GM23338 (cell line): ENCODE data around the gene MT4. TPM values are rescaled to one million over a fixed set of nuclear protein-coding genes. Genes with fewer than 3 reads are reported as not detected.
A peak's percentile ranks its signal among the peaks of the same experiment; 100 is the strongest.

Experiments
- ATAC-seq: fragments of 200-7000 bp; cut with Tn5 transposase; 3 replicates; pipeline ENCODE4 v1.9.1; 2020
- DNase-seq: peaks from one replicate; pipeline ENCODE4 v3.0.0-alpha.2; 2015; ENCODE audit warnings: low spot score
- H2AFZ ChIP-seq: fragments of 200-600 bp; sonication (generic); 2 replicates; pipeline ENCODE4 v1.8.0; 2016; ENCODE audit warnings: antibody characterized with exemption, mild to moderate bottlenecking, moderate library complexity
- H3F3A ChIP-seq: fragments of 200-600 bp; sonication (generic); replicated peaks from 2 replicates; pipeline ENCODE4 v1.8.0; 2017; ENCODE audit warnings: antibody characterized with exemption, mixed run types, low read depth
- H3K27ac ChIP-seq: fragments of 200-600 bp; sonication (generic); 2 replicates; pipeline ENCODE4 v1.6.1; 2016; ENCODE audit warnings: low read depth
- H3K27me3 ChIP-seq: fragments of 200-600 bp; sonication (generic); 2 replicates; pipeline ENCODE4 v1.8.0; 2016; ENCODE audit warnings: mild to moderate bottlenecking, mixed run types, moderate library complexity; ENCODE audit not compliant: insufficient read depth
- H3K36me3 ChIP-seq: fragments of 200-600 bp; sonication (generic); 2 replicates; pipeline ENCODE4 v1.8.0; 2016; ENCODE audit warnings: mild to moderate bottlenecking; ENCODE audit not compliant: insufficient read depth
- H3K4me1 ChIP-seq: fragments of 200-600 bp; sonication (generic); 2 replicates; pipeline ENCODE4 v1.8.0; 2016; ENCODE audit warnings: mild to moderate bottlenecking, moderate library complexity; ENCODE audit not compliant: insufficient read depth
- H3K4me2 ChIP-seq: fragments of 200-600 bp; sonication (generic); 2 replicates; pipeline ENCODE4 v1.7.1; 2017; ENCODE audit warnings: mixed run types
- H3K4me3 ChIP-seq: fragments of 200-600 bp; sonication (generic); 2 replicates; pipeline ENCODE4 v1.6.1; 2016; ENCODE audit warnings: mixed run types
- H3K79me2 ChIP-seq: fragments of 200-600 bp; sonication (generic); replicated peaks from 2 replicates; pipeline ENCODE4 v1.8.0; 2017; ENCODE audit warnings: mild to moderate bottlenecking; ENCODE audit not compliant: insufficient read depth
- H3K9me2 ChIP-seq: fragments of 200-600 bp; sonication (generic); 2 replicates; pipeline ENCODE4 v1.8.0; 2017; ENCODE audit not compliant: insufficient read depth
- H4K20me1 ChIP-seq: fragments of 200-600 bp; sonication (generic); replicated peaks from 2 replicates; pipeline ENCODE4 v1.8.0; 2017; ENCODE audit warnings: mild to moderate bottlenecking; ENCODE audit not compliant: insufficient read depth
- H3K27ac Mint-ChIP-seq: 2 replicates; pipeline ENCODE4 v1.8.0; 2020; ENCODE audit warnings: inconsistent platforms, mild to moderate bottlenecking, moderate library complexity, mixed read lengths
- H3K27me3 Mint-ChIP-seq: 3 replicates; pipeline ENCODE4 v1.8.0; 2022; ENCODE audit warnings: low read depth, mild to moderate bottlenecking, moderate library complexity, mixed read lengths, inconsistent platforms; ENCODE audit not compliant: insufficient read depth, poor library complexity
- H3K36me3 Mint-ChIP-seq: 3 replicates; pipeline ENCODE4 v1.8.0; 2021; ENCODE audit warnings: low read depth, mild to moderate bottlenecking, inconsistent platforms, moderate library complexity, mixed read lengths
- H3K4me1 Mint-ChIP-seq: 3 replicates; pipeline ENCODE4 v1.8.0; 2020; ENCODE audit warnings: mild to moderate bottlenecking, inconsistent platforms, mixed read lengths
- H3K4me3 Mint-ChIP-seq: 3 replicates; pipeline ENCODE4 v1.8.0; 2021; ENCODE audit warnings: moderate library complexity, mild to moderate bottlenecking, inconsistent platforms, mixed read lengths
- H3K9me3 Mint-ChIP-seq: 3 replicates; pipeline ENCODE4 v1.8.0; 2020; ENCODE audit warnings: moderate library complexity, mild to moderate bottlenecking, inconsistent platforms, mixed read lengths
- CREB1 ChIP-seq: fragments of 250-450 bp; sonication (Bioruptor Pico); IDR thresholded peaks from 2 replicates; pipeline ENCODE4 v1.5.0; 2020; ENCODE audit warnings: low read depth, mild to moderate bottlenecking, moderate library complexity
- CTCF ChIP-seq, 2 experiments: fragments of 200-600 bp in 1 of 2; sonication (generic) in 1 of 2; conservative IDR thresholded peaks; 2 replicates each; pipeline versions ENCODE4 v1.5.1 to v1.6.1; 2016 to 2017; ENCODE audit warnings: antibody characterized with exemption in 2 of 2, low read depth in 2 of 2, mild to moderate bottlenecking in 2 of 2, moderate library complexity in 1 of 2
- EZH2 ChIP-seq: fragments of 200-600 bp; sonication (generic); IDR thresholded peaks from one replicate; pipeline ENCODE4 v1.8.0; 2017; ENCODE audit warnings: antibody characterized with exemption, mild to moderate bottlenecking, low read depth; ENCODE audit not compliant: unreplicated experiment
- EZH2phosphoT487 ChIP-seq: fragments of 200-600 bp; sonication (generic); IDR thresholded peaks from one replicate; pipeline ENCODE4 v1.8.1; 2018; ENCODE audit warnings: antibody characterized with exemption; ENCODE audit not compliant: unreplicated experiment
- JUNB ChIP-seq: IDR thresholded peaks from one replicate; pipeline ENCODE4 v1.6.1; 2016; ENCODE audit warnings: antibody characterized with exemption; ENCODE audit not compliant: unreplicated experiment
- ZNF331 ChIP-seq: fragments of 250-450 bp; sonication (Bioruptor Pico); IDR thresholded peaks from 2 replicates; pipeline ENCODE4 v1.5.0; 2020; ENCODE audit warnings: low read depth, mild to moderate bottlenecking, moderate library complexity
- polyA plus RNA-seq: library from polyadenylated mRNA; unstranded; fragments of >200 nt; fragmentation: Nextera tagmentation; extraction: Ambion mirVana; gene quantifications from 2 replicates; pipeline ENCODE4 v1.2.1, GENCODE V29; 2016
- total RNA-seq: library from RNA; depleted of rRNA; stranded (reverse); fragments of >200 nt; shearing (Covaris generic); gene quantifications from 2 replicates; pipeline ENCODE4 v1.2.3, GENCODE V29; 2014
- TF ChIP-seq, protein P1 (sequence below): IDR thresholded peaks from one replicate; pipeline ENCODE4 v1.6.1; 2018; ENCODE audit warnings: antibody characterized with exemption; ENCODE audit not compliant: unreplicated experiment

The MT4 gene
- total and polyA plus RNA-seq, 2 experiments from 2014 or later, result not detected

DNA sequence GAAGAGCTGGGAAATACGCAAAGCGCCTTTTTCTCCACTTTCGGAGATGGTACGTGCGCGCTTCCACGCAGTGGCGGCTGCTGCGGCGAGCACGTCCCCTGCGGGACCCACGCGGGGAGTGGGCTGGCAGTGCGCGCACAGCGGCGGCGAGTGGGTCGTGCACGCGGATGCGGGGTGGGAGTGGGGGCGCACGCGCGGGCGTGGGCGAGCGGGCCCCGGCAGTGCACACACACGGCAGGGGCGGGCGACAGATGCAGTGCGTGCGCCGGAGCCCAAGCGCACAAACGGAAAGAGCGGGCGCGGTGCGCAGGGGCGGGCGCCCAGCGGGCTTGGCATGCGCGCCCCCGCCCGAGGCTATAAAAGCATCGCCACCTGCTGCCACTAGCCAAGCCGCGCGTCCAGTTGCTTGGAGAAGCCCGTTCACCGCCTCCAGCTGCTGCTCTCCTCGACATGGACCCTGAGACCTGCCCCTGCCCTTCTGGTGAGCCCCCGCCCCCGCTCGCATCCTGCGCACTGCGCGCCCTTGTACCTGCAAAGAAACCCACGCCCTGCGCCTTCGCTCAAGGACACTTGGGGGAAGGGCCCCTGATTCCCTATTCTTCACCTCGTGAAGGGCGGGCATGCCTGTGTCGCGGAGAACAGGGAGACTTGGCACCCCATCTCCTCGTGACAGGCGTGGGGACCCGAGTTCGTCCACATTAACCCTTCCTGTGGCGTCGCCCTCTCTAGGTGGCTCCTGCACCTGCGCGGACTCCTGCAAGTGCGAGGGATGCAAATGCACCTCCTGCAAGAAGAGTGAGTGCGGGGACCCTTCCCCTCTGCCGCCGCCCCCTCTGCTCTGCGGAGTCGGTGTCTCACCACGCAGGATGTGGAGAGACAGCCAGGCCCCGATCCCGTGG, 24.5 kb downstream of the MT4 start, which contains the start of gene MT3:
Gene MT3 (plus strand): TSS at position 388 of the 899 bp plus-strand sequence. CDS start 63 bp downstream, at position 451.
- TF ChIP-seq EZH2phosphoT487, result no peak
- TF ChIP-seq EZH2, result peak; percentile 17
- peak in 1 of 2 experiments; percentile 17; a peak in 1 of 4 replicates for TF ChIP-seq CTCF (conservative IDR thresholded peaks at IDR 0.05; ENCODE audit: low read depth in 2 of 2)
- Histone ChIP-seq H4K20me1 (no peaks in the 10 kb centered on the region), H3K27ac (no peak within 1 kb of the TSS), H3K79me2 (no peaks in the 10 kb centered on the region), H3K4me2 (peak within 1 kb of the TSS; percentile 96), H2AFZ (peak within 1 kb of the TSS; percentile 99), H3K4me1 (no peaks in the 10 kb centered on the region), H3K27me3 (peaks cover 72% of the 10 kb centered on the region), H3K4me3 (peak within 1 kb of the TSS; percentile 71), H3K36me3 (no peaks in the 10 kb centered on the region), H3F3A (no peaks in the 10 kb centered on the region), H3K9me2 (no peaks in the 10 kb centered on the region)
- peak; percentile 93 for ATAC-seq
- Mint-ChIP-seq H3K36me3 (no peaks in the 10 kb centered on the region), H3K27me3 (peaks cover 53% of the 10 kb centered on the region), H3K9me3 (no peaks in the 10 kb centered on the region), H3K4me1 (peaks cover 10% of the 10 kb centered on the region), H3K4me3 (peak within 1 kb of the TSS; percentile 74), H3K27ac (no peak within 1 kb of the TSS)
- peak; percentile 87 for DNase-seq

GRCh38 chr16:56591377-56592060, 26.6 kb downstream of the MT4 start:
- DNase-seq (no peak), ATAC-seq (no peak)
- peaks cover 10% of the 10 kb centered on the region for H3K4me1 Mint-ChIP-seq
- no peak overlapping the region for H3K4me3 Mint-ChIP-seq
- Histone ChIP-seq H3K4me2 (no peak overlapping the region), H4K20me1 (no peaks in the 10 kb centered on the region), H3K4me3 (no peak overlapping the region), H3K4me1 (no peaks in the 10 kb centered on the region), H3K27me3 (peaks cover 73% of the 10 kb centered on the region), H3K27ac (no peak overlapping the region), H2AFZ (no peak overlapping the region), H3F3A (no peaks in the 10 kb centered on the region), H3K79me2 (no peaks in the 10 kb centered on the region), H3K9me2 (no peaks in the 10 kb centered on the region), H3K36me3 (no peaks in the 10 kb centered on the region)
- peaks cover 57% of the 10 kb centered on the region for H3K27me3 Mint-ChIP-seq
- no peak overlapping the region for H3K27ac Mint-ChIP-seq
- no peaks in the 10 kb centered on the region for H3K36me3 Mint-ChIP-seq
- H3K9me3 Mint-ChIP-seq, result no peaks in the 10 kb centered on the region
- TF ChIP-seq JUNB, result no peak
- TF ChIP-seq EZH2phosphoT487, result no peak
- TF ChIP-seq ZNF331 (CRISPR knock-in tag), result no peak
- TF ChIP-seq, protein P1, sequence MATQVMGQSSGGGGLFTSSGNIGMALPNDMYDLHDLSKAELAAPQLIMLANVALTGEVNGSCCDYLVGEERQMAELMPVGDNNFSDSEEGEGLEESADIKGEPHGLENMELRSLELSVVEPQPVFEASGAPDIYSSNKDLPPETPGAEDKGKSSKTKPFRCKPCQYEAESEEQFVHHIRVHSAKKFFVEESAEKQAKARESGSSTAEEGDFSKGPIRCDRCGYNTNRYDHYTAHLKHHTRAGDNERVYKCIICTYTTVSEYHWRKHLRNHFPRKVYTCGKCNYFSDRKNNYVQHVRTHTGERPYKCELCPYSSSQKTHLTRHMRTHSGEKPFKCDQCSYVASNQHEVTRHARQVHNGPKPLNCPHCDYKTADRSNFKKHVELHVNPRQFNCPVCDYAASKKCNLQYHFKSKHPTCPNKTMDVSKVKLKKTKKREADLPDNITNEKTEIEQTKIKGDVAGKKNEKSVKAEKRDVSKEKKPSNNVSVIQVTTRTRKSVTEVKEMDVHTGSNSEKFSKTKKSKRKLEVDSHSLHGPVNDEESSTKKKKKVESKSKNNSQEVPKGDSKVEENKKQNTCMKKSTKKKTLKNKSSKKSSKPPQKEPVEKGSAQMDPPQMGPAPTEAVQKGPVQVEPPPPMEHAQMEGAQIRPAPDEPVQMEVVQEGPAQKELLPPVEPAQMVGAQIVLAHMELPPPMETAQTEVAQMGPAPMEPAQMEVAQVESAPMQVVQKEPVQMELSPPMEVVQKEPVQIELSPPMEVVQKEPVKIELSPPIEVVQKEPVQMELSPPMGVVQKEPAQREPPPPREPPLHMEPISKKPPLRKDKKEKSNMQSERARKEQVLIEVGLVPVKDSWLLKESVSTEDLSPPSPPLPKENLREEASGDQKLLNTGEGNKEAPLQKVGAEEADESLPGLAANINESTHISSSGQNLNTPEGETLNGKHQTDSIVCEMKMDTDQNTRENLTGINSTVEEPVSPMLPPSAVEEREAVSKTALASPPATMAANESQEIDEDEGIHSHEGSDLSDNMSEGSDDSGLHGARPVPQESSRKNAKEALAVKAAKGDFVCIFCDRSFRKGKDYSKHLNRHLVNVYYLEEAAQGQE, result no peak
- no peak for TF ChIP-seq CREB1 (CRISPR knock-in tag)
